ENCODE data around the gene TRERF1. TPM values are rescaled to one million over a fixed set of nuclear protein-coding genes. Genes with fewer than 3 reads are reported as not detected.

Gene TRERF1
- polyA plus RNA-seq, 1 donor (not counting 4 experiments of a cell fraction or from before 2014, with no cell fraction given) = 4.8 TPM

DNA sequence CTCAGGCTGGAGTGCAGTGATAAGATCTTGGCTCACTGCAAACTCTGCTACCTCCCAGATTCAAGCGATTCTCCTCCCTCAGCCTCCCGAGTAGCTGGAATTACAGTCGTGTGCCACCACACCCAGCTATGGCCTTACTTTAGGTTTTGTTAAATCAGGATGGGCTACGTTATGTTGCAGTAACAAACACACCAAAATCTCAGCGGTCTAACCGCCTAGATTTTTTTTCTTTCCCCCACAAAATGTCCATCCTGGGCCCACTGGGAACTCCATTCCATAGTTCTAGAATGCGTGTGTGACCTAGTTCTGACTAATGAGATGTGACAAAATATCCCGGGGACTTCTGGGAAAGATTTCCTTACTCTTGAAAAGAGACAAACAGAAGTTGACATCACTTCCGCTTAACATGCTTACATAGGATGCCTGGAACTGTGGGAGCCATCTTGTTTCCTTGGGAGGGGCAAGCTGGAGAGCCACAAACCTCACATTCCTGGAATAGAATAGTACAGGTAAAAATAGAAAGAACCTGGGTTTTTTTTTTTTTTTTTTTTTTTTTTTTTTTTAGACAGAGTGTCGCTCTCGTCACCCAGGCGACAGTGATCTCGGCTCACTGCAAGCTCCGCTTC is 42.3 kb upstream of the TRERF1 start:
- no peak overlapping the region for H3K27ac ChIP-seq (ENCODE audit: control insufficient read depth, insufficient read depth, low read length)
- H3K27me3 ChIP-seq (ENCODE audit: control insufficient read depth, extremely low read depth, insufficient read depth, low read length) = no peaks in the 10 kb centered on the region
- DNase-seq (ENCODE audit: low read depth, low spot score) (no peak), FAIRE-seq (no peak)
- no peaks in the 10 kb centered on the region for H3K9me1 ChIP-seq (ENCODE audit: control insufficient read depth, extremely low read depth, insufficient read depth, low read length)
- no peaks in the 10 kb centered on the region for H3K9me3 ChIP-seq (ENCODE audit: control insufficient read depth, low read depth, low read length)
- no peaks in the 10 kb centered on the region for H3K79me2 ChIP-seq (ENCODE audit: control insufficient read depth, insufficient read depth, low read length)
- TF ChIP-seq, protein P1, sequence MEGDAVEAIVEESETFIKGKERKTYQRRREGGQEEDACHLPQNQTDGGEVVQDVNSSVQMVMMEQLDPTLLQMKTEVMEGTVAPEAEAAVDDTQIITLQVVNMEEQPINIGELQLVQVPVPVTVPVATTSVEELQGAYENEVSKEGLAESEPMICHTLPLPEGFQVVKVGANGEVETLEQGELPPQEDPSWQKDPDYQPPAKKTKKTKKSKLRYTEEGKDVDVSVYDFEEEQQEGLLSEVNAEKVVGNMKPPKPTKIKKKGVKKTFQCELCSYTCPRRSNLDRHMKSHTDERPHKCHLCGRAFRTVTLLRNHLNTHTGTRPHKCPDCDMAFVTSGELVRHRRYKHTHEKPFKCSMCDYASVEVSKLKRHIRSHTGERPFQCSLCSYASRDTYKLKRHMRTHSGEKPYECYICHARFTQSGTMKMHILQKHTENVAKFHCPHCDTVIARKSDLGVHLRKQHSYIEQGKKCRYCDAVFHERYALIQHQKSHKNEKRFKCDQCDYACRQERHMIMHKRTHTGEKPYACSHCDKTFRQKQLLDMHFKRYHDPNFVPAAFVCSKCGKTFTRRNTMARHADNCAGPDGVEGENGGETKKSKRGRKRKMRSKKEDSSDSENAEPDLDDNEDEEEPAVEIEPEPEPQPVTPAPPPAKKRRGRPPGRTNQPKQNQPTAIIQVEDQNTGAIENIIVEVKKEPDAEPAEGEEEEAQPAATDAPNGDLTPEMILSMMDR (optimal IDR thresholded peaks at IDR 0.05 in 1 of 3, IDR thresholded peaks at IDR 0.05 in 1 of 3, conservative IDR thresholded peaks at IDR 0.05 in 1 of 3; ENCODE audit: extremely low read depth in 1 of 3, insufficient read depth in 2 of 3, low read length in 3 of 3) = no peak
- TF ChIP-seq EZH2 (IDR thresholded peaks at IDR 0.05; ENCODE audit: low read length) = no peak
- no peak overlapping the region for H3K9ac ChIP-seq (ENCODE audit: control insufficient read depth, extremely low read depth, insufficient read depth, low read length)
- no peaks in the 10 kb centered on the region for H4K20me1 ChIP-seq (ENCODE audit: control insufficient read depth, extremely low read depth, insufficient read depth, low read length)
- no peak overlapping the region for H3K4me3 ChIP-seq (ENCODE audit: control insufficient read depth in 2 of 3, extremely low read depth in 1 of 3, insufficient read depth in 2 of 3, low read depth in 1 of 3, low read length in 3 of 3)
- no peak overlapping the region for H3K4me2 ChIP-seq (ENCODE audit: control insufficient read depth, extremely low read depth, insufficient read depth, low read depth, low read length)
- dilution Hi-C loops (cut with MboI; ENCODE audit: extremely low pct_ligation_motif_present, low sequenced_read_pairs) = no loop called here
- H3K36me3 ChIP-seq (ENCODE audit: control insufficient read depth in 2 of 2, extremely low read depth in 1 of 2, insufficient read depth in 2 of 2, low read length in 2 of 2) = no peaks in the 10 kb centered on the region
- H3K4me1 ChIP-seq (ENCODE audit: control insufficient read depth, extremely low read depth, insufficient read depth, low read length) = no peaks in the 10 kb centered on the region
- H2AFZ ChIP-seq (ENCODE audit: control insufficient read depth, low read length) = no peak overlapping the region

DNA sequence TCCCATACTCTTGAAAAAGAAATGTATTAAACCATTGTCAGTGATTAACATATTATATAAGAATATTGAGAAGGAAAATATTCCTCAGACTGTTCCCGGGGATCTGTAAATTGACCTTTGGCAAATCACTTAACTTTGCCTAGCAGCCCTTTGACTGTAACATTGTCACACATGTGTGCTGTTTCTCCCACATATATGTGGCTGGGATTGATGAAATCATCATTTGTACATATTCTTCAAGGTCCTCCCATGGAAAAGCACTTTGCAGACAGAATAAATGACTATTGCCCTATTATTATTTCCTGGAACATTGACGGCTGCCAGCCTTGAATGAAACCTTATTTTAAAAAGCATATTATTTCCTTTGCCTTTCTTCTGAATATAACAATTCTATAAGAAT is 36.4 kb upstream of the TRERF1 start:
- H3K9me3 ChIP-seq (ENCODE audit: control insufficient read depth, low read depth, low read length) = no peaks in the 10 kb centered on the region
- H3K27ac ChIP-seq (ENCODE audit: control insufficient read depth, insufficient read depth, low read length) = no peak overlapping the region
- H3K4me1 ChIP-seq (ENCODE audit: control insufficient read depth, extremely low read depth, insufficient read depth, low read length) = no peaks in the 10 kb centered on the region
- no peaks in the 10 kb centered on the region for H4K20me1 ChIP-seq (ENCODE audit: control insufficient read depth, extremely low read depth, insufficient read depth, low read length)
- TF ChIP-seq EZH2 (IDR thresholded peaks at IDR 0.05; ENCODE audit: low read length) = no peak
- TF ChIP-seq, protein P1 (optimal IDR thresholded peaks at IDR 0.05 in 1 of 3, IDR thresholded peaks at IDR 0.05 in 1 of 3, conservative IDR thresholded peaks at IDR 0.05 in 1 of 3; ENCODE audit: extremely low read depth in 1 of 3, insufficient read depth in 2 of 3, low read length in 3 of 3) = no peak
- no peaks in the 10 kb centered on the region for H3K79me2 ChIP-seq (ENCODE audit: control insufficient read depth, insufficient read depth, low read length)
- no peaks in the 10 kb centered on the region for H3K9me1 ChIP-seq (ENCODE audit: control insufficient read depth, extremely low read depth, insufficient read depth, low read length)
- H3K9ac ChIP-seq (ENCODE audit: control insufficient read depth, extremely low read depth, insufficient read depth, low read length) = no peak overlapping the region
- dilution Hi-C loops (cut with MboI; ENCODE audit: extremely low pct_ligation_motif_present, low sequenced_read_pairs) = no loop called here
- H2AFZ ChIP-seq (ENCODE audit: control insufficient read depth, low read length) = no peak overlapping the region
- FAIRE-seq (no peak), DNase-seq (ENCODE audit: low read depth, low spot score) (no peak)
- no peak overlapping the region for H3K4me3 ChIP-seq (ENCODE audit: control insufficient read depth in 2 of 3, extremely low read depth in 1 of 3, insufficient read depth in 2 of 3, low read depth in 1 of 3, low read length in 3 of 3)
- H3K27me3 ChIP-seq (ENCODE audit: control insufficient read depth, extremely low read depth, insufficient read depth, low read length) = no peaks in the 10 kb centered on the region
- H3K4me2 ChIP-seq (ENCODE audit: control insufficient read depth, extremely low read depth, insufficient read depth, low read depth, low read length) = no peak overlapping the region
- no peaks in the 10 kb centered on the region for H3K36me3 ChIP-seq (ENCODE audit: control insufficient read depth in 2 of 2, extremely low read depth in 1 of 2, insufficient read depth in 2 of 2, low read length in 2 of 2)

Data from keratinocyte (primary cell).